ENCODE results near the gene KRT84. TPM values are rescaled to one million over a fixed set of nuclear protein-coding genes. Genes with fewer than 3 reads are reported as not detected.

KRT84 gene
- total RNA-seq, 5 donors from 2014 or later (not counting 1 experiment from before 2014, with no cell fraction given): not detected

GRCh38 chr12:52428121-52428520 is 42.7 kb upstream of the KRT84 start:
- H3K36me3 Mint-ChIP-seq: no peaks in the 10 kb centered on the region
- POLR2A ChIA-PET: no interaction called here
- H3K27me3 Mint-ChIP-seq: peaks cover 33 to 50% of the 10 kb centered on the region in 2 donors
- Histone ChIP-seq H3K4me3 (ENCODE audit: control insufficient read depth in 1 of 2, extremely low read depth in 1 of 2, low read length in 1 of 2) (no peak overlapping the region), H3K27me3 (replicated peaks in 1 of 2; ENCODE audit: control insufficient read depth in 2 of 2, extremely low read depth in 1 of 2, insufficient read depth in 2 of 2, low read length in 1 of 2) (peaks cover 0 to 37% of the 10 kb centered on the region in 2 experiments), H3K9me3 (no peaks in the 10 kb centered on the region), H3K36me3 (ENCODE audit: control insufficient read depth in 2 of 2, extremely low read depth in 1 of 2, insufficient read depth in 1 of 2, low read length in 1 of 2) (no peaks in the 10 kb centered on the region), H3K4me1 (ENCODE audit: control insufficient read depth in 1 of 2, extremely low read depth in 1 of 2, insufficient read depth in 2 of 2, low read length in 2 of 2) (no peaks in the 10 kb centered on the region), H3K27ac (ENCODE audit: low read length) (no peak overlapping the region)
- H3K27ac Mint-ChIP-seq: no peak overlapping the region
- ATAC-seq (replicated peaks in 1 of 4) (no peak), DNase-seq (no peak)
- 62% methylated on average over 9 of the region's 10 CpGs for WGBS (ENCODE audit: insufficient coverage)
- CTCF ChIA-PET: no interaction called here
- no peak overlapping the region for H3K4me3 Mint-ChIP-seq
- H3K4me1 Mint-ChIP-seq: no peaks in the 10 kb centered on the region
- H3K9me3 Mint-ChIP-seq: no peaks in the 10 kb centered on the region

- H3K27me3 ChIP-seq (replicated peaks in 1 of 2; ENCODE audit: control insufficient read depth in 2 of 2, extremely low read depth in 1 of 2, insufficient read depth in 2 of 2, low read length in 1 of 2): peaks cover 0 to 40% of the 10 kb centered on the region in 2 experiments
These were observed 41.6 kb upstream of the KRT84 start for GRCh38 chr12:52427083-52427482.

GRCh38 chr12:52426034-52426433 is 40.6 kb upstream of the KRT84 start:
- POLR2A ChIA-PET: no interaction called here
- Histone ChIP-seq H3K27me3 (replicated peaks in 1 of 2; ENCODE audit: control insufficient read depth in 2 of 2, extremely low read depth in 1 of 2, insufficient read depth in 2 of 2, low read length in 1 of 2) (peaks cover 0 to 46% of the 10 kb centered on the region in 2 experiments), H3K9me3 (no peaks in the 10 kb centered on the region), H3K4me1 (ENCODE audit: control insufficient read depth in 1 of 2, extremely low read depth in 1 of 2, insufficient read depth in 2 of 2, low read length in 2 of 2) (no peaks in the 10 kb centered on the region), H3K27ac (ENCODE audit: low read length) (no peak overlapping the region), H3K4me3 (ENCODE audit: control insufficient read depth in 1 of 2, extremely low read depth in 1 of 2, low read length in 1 of 2) (no peak overlapping the region), H3K36me3 (ENCODE audit: control insufficient read depth in 2 of 2, extremely low read depth in 1 of 2, insufficient read depth in 1 of 2, low read length in 1 of 2) (no peaks in the 10 kb centered on the region)
- DNase-seq (no peak), ATAC-seq (replicated peaks in 1 of 4) (no peak)
- Mint-ChIP-seq H3K27me3 (peaks cover 38 to 44% of the 10 kb centered on the region in 2 donors), H3K36me3 (no peaks in the 10 kb centered on the region), H3K27ac (no peak overlapping the region), H3K9me3 (no peaks in the 10 kb centered on the region), H3K4me1 (no peaks in the 10 kb centered on the region), H3K4me3 (no peak overlapping the region)
- WGBS (ENCODE audit: insufficient coverage): 86% methylated on average over 2 of the region's 2 CpGs
- CTCF ChIA-PET: no interaction called here

More at GRCh38 chr12:52427083-52427482, 41.6 kb upstream of the KRT84 start:
- WGBS (ENCODE audit: insufficient coverage): no CpG with 5 or more reads among the region's 1 CpG
- Mint-ChIP-seq H3K27me3 (peaks cover 32 to 49% of the 10 kb centered on the region in 2 donors), H3K27ac (no peak overlapping the region), H3K4me3 (no peak overlapping the region), H3K36me3 (no peaks in the 10 kb centered on the region), H3K4me1 (no peaks in the 10 kb centered on the region), H3K9me3 (no peaks in the 10 kb centered on the region)
- H3K4me3 ChIP-seq (ENCODE audit: control insufficient read depth in 1 of 2, extremely low read depth in 1 of 2, low read length in 1 of 2): no peak overlapping the region
- ChIA-PET POLR2A (no interaction called here), CTCF (no interaction called here)
- no peaks in the 10 kb centered on the region for H3K9me3 ChIP-seq
- no peaks in the 10 kb centered on the region for H3K36me3 ChIP-seq (ENCODE audit: control insufficient read depth in 2 of 2, extremely low read depth in 1 of 2, insufficient read depth in 1 of 2, low read length in 1 of 2)
- ATAC-seq (replicated peaks in 1 of 4) (no peak), DNase-seq (no peak)
- no peak overlapping the region for H3K27ac ChIP-seq (ENCODE audit: low read length)
- no peaks in the 10 kb centered on the region for H3K4me1 ChIP-seq (ENCODE audit: control insufficient read depth in 1 of 2, extremely low read depth in 1 of 2, insufficient read depth in 2 of 2, low read length in 2 of 2)

- H3K27ac ChIP-seq (ENCODE audit: low read length): no peak overlapping the region
- H3K27me3 ChIP-seq (replicated peaks in 1 of 2; ENCODE audit: control insufficient read depth in 2 of 2, extremely low read depth in 1 of 2, insufficient read depth in 2 of 2, low read length in 1 of 2): peaks cover 0 to 45% of the 10 kb centered on the region in 2 experiments
- ChIA-PET POLR2A (no interaction called here), CTCF (no interaction called here)
- DNase-seq (no peak), ATAC-seq (replicated peaks in 1 of 4) (no peak)
- 70% methylated on average over 5 of the region's 5 CpGs for WGBS (ENCODE audit: insufficient coverage)
- Mint-ChIP-seq H3K4me1 (no peaks in the 10 kb centered on the region), H3K36me3 (no peaks in the 10 kb centered on the region), H3K9me3 (no peaks in the 10 kb centered on the region), H3K27me3 (peaks cover 33 to 39% of the 10 kb centered on the region in 2 donors), H3K4me3 (no peak overlapping the region), H3K27ac (no peak overlapping the region)
- no peaks in the 10 kb centered on the region for H3K9me3 ChIP-seq
- H3K4me3 ChIP-seq (ENCODE audit: control insufficient read depth in 1 of 2, extremely low read depth in 1 of 2, low read length in 1 of 2): no peak overlapping the region
- H3K36me3 ChIP-seq (ENCODE audit: control insufficient read depth in 2 of 2, extremely low read depth in 1 of 2, insufficient read depth in 1 of 2, low read length in 1 of 2): no peaks in the 10 kb centered on the region
- no peaks in the 10 kb centered on the region for H3K4me1 ChIP-seq (ENCODE audit: control insufficient read depth in 1 of 2, extremely low read depth in 1 of 2, insufficient read depth in 2 of 2, low read length in 2 of 2)
These were observed 40.0 kb upstream of the KRT84 start for GRCh38 chr12:52425466-52425865.

- DNase-seq: no peak
- no peaks in the 10 kb centered on the region for H3K4me1 Mint-ChIP-seq
- H3K9me3 Mint-ChIP-seq: no peaks in the 10 kb centered on the region
- no peak overlapping the region for H3K27ac Mint-ChIP-seq
- H3K27ac ChIP-seq (ENCODE audit: low read length): no peak overlapping the region
- no peak overlapping the region for H3K4me3 Mint-ChIP-seq
- no peak overlapping the region for H3K4me3 ChIP-seq (ENCODE audit: control insufficient read depth in 1 of 2, extremely low read depth in 1 of 2, low read length in 1 of 2)
- H3K9me3 ChIP-seq: no peaks in the 10 kb centered on the region
- ChIA-PET POLR2A (no interaction called here), CTCF (no interaction called here)
- no peaks in the 10 kb centered on the region for H3K36me3 ChIP-seq (ENCODE audit: control insufficient read depth in 2 of 2, extremely low read depth in 1 of 2, insufficient read depth in 1 of 2, low read length in 1 of 2)
- H3K4me1 ChIP-seq (ENCODE audit: control insufficient read depth in 1 of 2, extremely low read depth in 1 of 2, insufficient read depth in 2 of 2, low read length in 2 of 2): no peaks in the 10 kb centered on the region
- H3K36me3 Mint-ChIP-seq: no peaks in the 10 kb centered on the region
- WGBS (ENCODE audit: insufficient coverage): 65% methylated on average over 6 of the region's 11 CpGs
- no peak for ATAC-seq (replicated peaks in 1 of 4)
- peaks cover 0 to 43% of the 10 kb centered on the region in 2 experiments for H3K27me3 ChIP-seq (replicated peaks in 1 of 2; ENCODE audit: control insufficient read depth in 2 of 2, extremely low read depth in 1 of 2, insufficient read depth in 2 of 2, low read length in 1 of 2)
- H3K27me3 Mint-ChIP-seq: peaks cover 23 to 27% of the 10 kb centered on the region in 2 donors
These were observed 38.4 kb upstream of the KRT84 start for GRCh38 chr12:52423661-52424500.

- Histone ChIP-seq H3K9me3 (no peaks in the 10 kb centered on the region), H3K27ac (ENCODE audit: low read length) (no peak overlapping the region), H3K4me3 (ENCODE audit: control insufficient read depth in 1 of 2, extremely low read depth in 1 of 2, low read length in 1 of 2) (no peak overlapping the region), H3K4me1 (ENCODE audit: control insufficient read depth in 1 of 2, extremely low read depth in 1 of 2, insufficient read depth in 2 of 2, low read length in 2 of 2) (no peaks in the 10 kb centered on the region), H3K27me3 (replicated peaks in 1 of 2; ENCODE audit: control insufficient read depth in 2 of 2, extremely low read depth in 1 of 2, insufficient read depth in 2 of 2, low read length in 1 of 2) (peaks cover 0 to 43% of the 10 kb centered on the region in 2 experiments), H3K36me3 (ENCODE audit: control insufficient read depth in 2 of 2, extremely low read depth in 1 of 2, insufficient read depth in 1 of 2, low read length in 1 of 2) (no peaks in the 10 kb centered on the region)
- Mint-ChIP-seq H3K9me3 (no peaks in the 10 kb centered on the region), H3K36me3 (no peaks in the 10 kb centered on the region), H3K27me3 (peaks cover 19 to 23% of the 10 kb centered on the region in 2 donors), H3K4me1 (no peaks in the 10 kb centered on the region), H3K4me3 (no peak overlapping the region), H3K27ac (no peak overlapping the region)
- DNase-seq: no peak
- no peak for ATAC-seq (replicated peaks in 1 of 4)
- CTCF ChIA-PET: no interaction called here
- 68% methylated on average over 6 of the region's 6 CpGs for WGBS (ENCODE audit: insufficient coverage)
- POLR2A ChIA-PET: no interaction called here
These were observed 37.6 kb upstream of the KRT84 start for GRCh38 chr12:52423035-52423434.

Data from T-cell (primary cell).